ENCODE measurements around the gene USP6.
"Not testable (repeated sequence)": the region's sequence is repeated elsewhere in the genome, so short reads cannot be mapped to it uniquely, and the experiment has no call there.

Gene USP6

GRCh38 chr17:5124896-5125295 lies 9.1 kb downstream of the USP6 start:
- DNase-seq; POLR2A ChIA-PET; H3K36me3 ChIP-seq (ENCODE audit: control insufficient read depth in 4 of 4, insufficient read depth in 4 of 4, low read length in 3 of 4); CTCF ChIA-PET; H3K27ac ChIP-seq (ENCODE audit: insufficient read depth in 1 of 2, low read depth in 1 of 2, low read length in 2 of 2, poor library complexity in 1 of 2, severe bottlenecking in 2 of 2); H3K4me3 ChIP-seq (ENCODE audit: control insufficient read depth in 1 of 7, extremely low read depth in 1 of 7, insufficient read depth in 4 of 7, low read depth in 2 of 7, low read length in 6 of 7); H3K9me3 ChIP-seq (ENCODE audit: control extremely low read depth in 1 of 5, control insufficient read depth in 4 of 5, insufficient read depth in 2 of 5, low read depth in 1 of 5, low read length in 4 of 5): not testable (repeated sequence)
- 97% methylated on average over 6 of the region's 7 CpGs for WGBS (ENCODE audit: insufficient coverage)
- Histone ChIP-seq H3K27me3 (replicated peaks in 2 of 5; ENCODE audit: control insufficient read depth in 4 of 5, insufficient read depth in 5 of 5, low read length in 4 of 5) (peaks cover 0 to 28% (median 13%) of the 10 kb centered on the region in 5 experiments), H3K4me1 (ENCODE audit: control extremely low read depth in 1 of 4, control insufficient read depth in 4 of 4, insufficient read depth in 4 of 4, low read length in 3 of 4) (peaks cover 0 to 11% (median 6%) of the 10 kb centered on the region in 4 experiments)

DNA sequence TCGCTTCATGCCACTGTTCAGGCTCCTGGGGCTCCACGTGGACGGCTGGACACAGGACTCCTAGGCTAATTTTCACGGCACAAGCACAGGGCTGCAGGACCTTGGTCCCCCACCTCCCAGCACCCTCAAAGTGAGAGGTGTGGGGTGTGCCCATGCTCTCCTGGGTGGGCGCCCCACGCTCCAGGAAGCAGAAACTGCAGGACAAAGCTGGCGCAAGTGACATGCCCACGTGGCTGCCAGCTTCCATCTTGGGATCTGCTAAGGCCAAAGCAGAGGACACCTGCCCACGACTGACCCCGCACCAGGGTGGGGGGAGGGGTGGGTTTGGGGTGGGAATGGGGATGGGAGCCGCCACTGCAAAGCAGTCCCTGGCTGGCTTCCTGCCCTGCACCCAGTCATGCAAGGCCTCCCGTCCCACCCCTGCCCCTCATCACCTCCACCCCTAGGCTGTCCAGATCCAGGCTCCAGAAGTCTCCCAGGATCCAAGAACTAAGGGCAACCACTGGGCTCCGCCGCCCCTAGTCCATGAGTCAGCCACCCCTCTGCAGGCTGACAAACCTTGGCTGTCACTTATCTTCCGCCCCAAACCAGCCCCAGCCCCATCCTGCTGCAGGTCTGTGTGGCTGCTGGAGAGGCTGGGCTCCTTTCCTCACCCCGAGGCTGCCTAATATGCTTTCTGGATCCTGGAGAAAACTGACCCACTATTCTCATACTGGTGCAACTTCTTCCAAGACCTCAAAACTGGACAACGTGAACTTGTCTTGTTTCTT lies 11.1 kb downstream of the USP6 start:
- no peak overlapping the region for H3K4me3 ChIP-seq (ENCODE audit: control insufficient read depth in 1 of 7, extremely low read depth in 1 of 7, insufficient read depth in 4 of 7, low read depth in 2 of 7, low read length in 6 of 7)
- no peaks in the 10 kb centered on the region for H3K36me3 ChIP-seq (ENCODE audit: control insufficient read depth in 4 of 4, insufficient read depth in 4 of 4, low read length in 3 of 4)
- ChIA-PET CTCF (no interaction called here), POLR2A (no interaction called here)
- no peak overlapping the region for H3K27ac ChIP-seq (ENCODE audit: insufficient read depth in 1 of 2, low read depth in 1 of 2, low read length in 2 of 2, poor library complexity in 1 of 2, severe bottlenecking in 2 of 2)
- peaks cover 0 to 11% (median 6%) of the 10 kb centered on the region in 4 experiments for H3K4me1 ChIP-seq (ENCODE audit: control extremely low read depth in 1 of 4, control insufficient read depth in 4 of 4, insufficient read depth in 4 of 4, low read length in 3 of 4)
- peaks cover 0 to 26% (median 13%) of the 10 kb centered on the region in 5 experiments for H3K27me3 ChIP-seq (replicated peaks in 2 of 5; ENCODE audit: control insufficient read depth in 4 of 5, insufficient read depth in 5 of 5, low read length in 4 of 5)
- no peak for DNase-seq
- H3K9me3 ChIP-seq (ENCODE audit: control extremely low read depth in 1 of 5, control insufficient read depth in 4 of 5, insufficient read depth in 2 of 5, low read depth in 1 of 5, low read length in 4 of 5): no peaks in the 10 kb centered on the region
- 92% methylated on average over 9 of the region's 17 CpGs for WGBS (ENCODE audit: insufficient coverage)

- DNase-seq: no peak
- Histone ChIP-seq H3K27ac (ENCODE audit: insufficient read depth in 1 of 2, low read depth in 1 of 2, low read length in 2 of 2, poor library complexity in 1 of 2, severe bottlenecking in 2 of 2) (no peak overlapping the region), H3K9me3 (ENCODE audit: control extremely low read depth in 1 of 5, control insufficient read depth in 4 of 5, insufficient read depth in 2 of 5, low read depth in 1 of 5, low read length in 4 of 5) (no peaks in the 10 kb centered on the region), H3K4me1 (ENCODE audit: control extremely low read depth in 1 of 4, control insufficient read depth in 4 of 4, insufficient read depth in 4 of 4, low read length in 3 of 4) (peaks cover 0 to 5% (median 2%) of the 10 kb centered on the region in 4 experiments), H3K4me3 (ENCODE audit: control insufficient read depth in 1 of 7, extremely low read depth in 1 of 7, insufficient read depth in 4 of 7, low read depth in 2 of 7, low read length in 6 of 7) (no peak overlapping the region), H3K36me3 (ENCODE audit: control insufficient read depth in 4 of 4, insufficient read depth in 4 of 4, low read length in 3 of 4) (no peaks in the 10 kb centered on the region), H3K27me3 (replicated peaks in 2 of 5; ENCODE audit: control insufficient read depth in 4 of 5, insufficient read depth in 5 of 5, low read length in 4 of 5) (peaks cover 0 to 16% (median 11%) of the 10 kb centered on the region in 5 experiments)
- ChIA-PET POLR2A (no interaction called here), CTCF (interaction anchor here (1.3 kb wide), 1 partner anchor 9 kb away, joined by 3 read pairs; no protein-coding TSS in a partner anchor)
- 100% methylated on average over 4 of the region's 4 CpGs for WGBS (ENCODE audit: insufficient coverage)
Observed at GRCh38 chr17:5127910-5128309, 12.1 kb downstream of the USP6 start.

- WGBS (ENCODE audit: insufficient coverage): 95% methylated on average over 7 of the region's 8 CpGs
Observed at GRCh38 chr17:5128387-5128786, 12.6 kb downstream of the USP6 start.

DNA sequence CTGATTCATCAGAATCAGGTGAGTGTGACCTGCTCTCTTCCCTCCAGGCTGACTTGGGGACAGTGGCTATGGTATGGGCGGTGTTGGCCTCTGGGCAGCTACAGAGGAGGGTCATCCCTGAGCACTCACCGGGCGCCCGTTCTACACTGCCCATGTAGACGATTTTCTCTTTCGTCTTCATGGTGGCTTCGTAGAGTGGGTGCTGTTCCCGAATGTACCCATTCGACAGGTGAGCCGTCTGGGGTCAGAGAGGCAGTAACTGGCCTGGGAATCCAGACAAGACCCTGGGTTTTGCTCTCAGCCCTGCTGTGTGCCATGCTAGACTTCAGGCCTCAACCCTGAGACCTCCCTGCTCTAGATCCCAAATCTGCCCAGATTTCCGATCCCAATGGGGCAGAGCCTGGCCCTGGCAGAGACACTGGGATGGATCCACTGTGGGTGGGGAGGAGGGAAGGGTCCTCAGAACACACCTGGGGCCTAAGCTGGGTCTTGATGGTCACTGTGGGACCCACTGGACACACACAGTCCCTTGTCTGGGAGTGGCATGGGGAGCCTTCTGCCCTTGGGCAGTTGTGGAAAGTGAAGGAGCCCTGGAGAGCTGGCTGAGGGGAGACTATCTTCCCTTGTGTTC lies 13.2 kb downstream of the USP6 start:
- Histone ChIP-seq H3K36me3 (ENCODE audit: control insufficient read depth in 4 of 4, insufficient read depth in 4 of 4, low read length in 3 of 4) (no peaks in the 10 kb centered on the region), H3K4me1 (ENCODE audit: control extremely low read depth in 1 of 4, control insufficient read depth in 4 of 4, insufficient read depth in 4 of 4, low read length in 3 of 4) (no peaks in the 10 kb centered on the region), H3K9me3 (ENCODE audit: control extremely low read depth in 1 of 5, control insufficient read depth in 4 of 5, insufficient read depth in 2 of 5, low read depth in 1 of 5, low read length in 4 of 5) (no peaks in the 10 kb centered on the region), H3K27ac (ENCODE audit: insufficient read depth in 1 of 2, low read depth in 1 of 2, low read length in 2 of 2, poor library complexity in 1 of 2, severe bottlenecking in 2 of 2) (no peak overlapping the region), H3K4me3 (ENCODE audit: control insufficient read depth in 1 of 7, extremely low read depth in 1 of 7, insufficient read depth in 4 of 7, low read depth in 2 of 7, low read length in 6 of 7) (no peak overlapping the region), H3K27me3 (replicated peaks in 2 of 5; ENCODE audit: control insufficient read depth in 4 of 5, insufficient read depth in 5 of 5, low read length in 4 of 5) (peaks cover 0 to 7% (median 5%) of the 10 kb centered on the region in 5 experiments)
- ChIA-PET CTCF (interaction anchor here (1.3 kb wide), 1 partner anchor 10 kb away, joined by 3 read pairs; no protein-coding TSS in a partner anchor), POLR2A (no interaction called here)
- DNase-seq: no peak
- WGBS (ENCODE audit: insufficient coverage): 100% methylated on average over 10 of the region's 11 CpGs

More at GRCh38 chr17:5128387-5128786, 12.6 kb downstream of the USP6 start:
- H3K4me3 ChIP-seq (ENCODE audit: control insufficient read depth in 1 of 7, extremely low read depth in 1 of 7, insufficient read depth in 4 of 7, low read depth in 2 of 7, low read length in 6 of 7); H3K36me3 ChIP-seq (ENCODE audit: control insufficient read depth in 4 of 4, insufficient read depth in 4 of 4, low read length in 3 of 4); H3K9me3 ChIP-seq (ENCODE audit: control extremely low read depth in 1 of 5, control insufficient read depth in 4 of 5, insufficient read depth in 2 of 5, low read depth in 1 of 5, low read length in 4 of 5); H3K4me1 ChIP-seq (ENCODE audit: control extremely low read depth in 1 of 4, control insufficient read depth in 4 of 4, insufficient read depth in 4 of 4, low read length in 3 of 4); POLR2A ChIA-PET; H3K27ac ChIP-seq (ENCODE audit: insufficient read depth in 1 of 2, low read depth in 1 of 2, low read length in 2 of 2, poor library complexity in 1 of 2, severe bottlenecking in 2 of 2); DNase-seq: not testable (repeated sequence)
- CTCF ChIA-PET: interaction anchor here (1.3 kb wide), 1 partner anchor 10 kb away, joined by 3 read pairs; no protein-coding TSS in a partner anchor
- H3K27me3 ChIP-seq (replicated peaks in 2 of 5; ENCODE audit: control insufficient read depth in 4 of 5, insufficient read depth in 5 of 5, low read length in 4 of 5): peaks cover 0 to 13% (median 11%) of the 10 kb centered on the region in 5 experiments

GRCh38 chr17:5129770-5130169 lies 13.9 kb downstream of the USP6 start:
- H3K27me3 ChIP-seq (replicated peaks in 2 of 5; ENCODE audit: control insufficient read depth in 4 of 5, insufficient read depth in 5 of 5, low read length in 4 of 5); H3K27ac ChIP-seq (ENCODE audit: insufficient read depth in 1 of 2, low read depth in 1 of 2, low read length in 2 of 2, poor library complexity in 1 of 2, severe bottlenecking in 2 of 2); H3K9me3 ChIP-seq (ENCODE audit: control extremely low read depth in 1 of 5, control insufficient read depth in 4 of 5, insufficient read depth in 2 of 5, low read depth in 1 of 5, low read length in 4 of 5); H3K4me1 ChIP-seq (ENCODE audit: control extremely low read depth in 1 of 4, control insufficient read depth in 4 of 4, insufficient read depth in 4 of 4, low read length in 3 of 4); H3K4me3 ChIP-seq (ENCODE audit: control insufficient read depth in 1 of 7, extremely low read depth in 1 of 7, insufficient read depth in 4 of 7, low read depth in 2 of 7, low read length in 6 of 7); POLR2A ChIA-PET; CTCF ChIA-PET; H3K36me3 ChIP-seq (ENCODE audit: control insufficient read depth in 4 of 4, insufficient read depth in 4 of 4, low read length in 3 of 4); DNase-seq: not testable (repeated sequence)
- WGBS (ENCODE audit: insufficient coverage): 99% methylated on average over 8 of the region's 8 CpGs

DNA sequence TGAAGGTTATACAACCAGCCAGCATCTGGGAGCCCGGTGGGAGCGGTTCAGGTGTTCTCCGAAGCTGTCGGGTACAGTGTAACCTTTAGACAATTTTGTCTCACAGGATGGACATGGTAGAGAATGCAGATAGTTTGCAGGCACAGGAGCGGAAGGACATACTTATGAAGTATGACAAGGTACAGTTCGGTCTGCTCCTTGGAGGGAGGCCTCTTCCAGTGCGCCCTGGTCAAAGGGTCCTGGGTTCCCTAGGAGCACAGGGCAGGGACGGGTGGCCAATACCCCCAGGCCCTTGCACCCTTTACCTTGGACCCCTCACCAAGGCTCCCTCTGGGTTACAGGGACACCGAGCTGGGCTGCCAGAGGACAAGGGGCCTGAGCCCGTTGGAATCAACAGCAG lies 14.4 kb downstream of the USP6 start:
- H3K4me1 ChIP-seq (ENCODE audit: control extremely low read depth in 1 of 4, control insufficient read depth in 4 of 4, insufficient read depth in 4 of 4, low read length in 3 of 4); H3K36me3 ChIP-seq (ENCODE audit: control insufficient read depth in 4 of 4, insufficient read depth in 4 of 4, low read length in 3 of 4); POLR2A ChIA-PET; H3K4me3 ChIP-seq (ENCODE audit: control insufficient read depth in 1 of 7, extremely low read depth in 1 of 7, insufficient read depth in 4 of 7, low read depth in 2 of 7, low read length in 6 of 7); H3K27me3 ChIP-seq (replicated peaks in 2 of 5; ENCODE audit: control insufficient read depth in 4 of 5, insufficient read depth in 5 of 5, low read length in 4 of 5); H3K27ac ChIP-seq (ENCODE audit: insufficient read depth in 1 of 2, low read depth in 1 of 2, low read length in 2 of 2, poor library complexity in 1 of 2, severe bottlenecking in 2 of 2); H3K9me3 ChIP-seq (ENCODE audit: control extremely low read depth in 1 of 5, control insufficient read depth in 4 of 5, insufficient read depth in 2 of 5, low read depth in 1 of 5, low read length in 4 of 5); CTCF ChIA-PET; DNase-seq: not testable (repeated sequence)
- WGBS (ENCODE audit: insufficient coverage): 98% methylated on average over 10 of the region's 10 CpGs
